ENCODE measurements around the gene OR4X2.

Gene OR4X2

GRCh38 chr11:48270621-48271020 is 25.7 kb downstream of the OR4X2 start:
- H3K27ac ChIP-seq (ENCODE audit: low read depth in 2 of 2, low read length in 2 of 2): no peak overlapping the region
- H3K4me3 ChIP-seq (ENCODE audit: low read length in 2 of 2): no peak overlapping the region
- no peaks in the 10 kb centered on the region for H3K4me1 ChIP-seq (ENCODE audit: control insufficient read depth in 2 of 2, insufficient read depth in 2 of 2, low read length in 2 of 2)

GRCh38 chr11:48272606-48273005 is 27.7 kb downstream of the OR4X2 start:
- Histone ChIP-seq H3K4me3 (ENCODE audit: low read length in 2 of 2) (no peak overlapping the region), H3K36me3 (ENCODE audit: control insufficient read depth in 2 of 2, insufficient read depth in 2 of 2, low read length in 2 of 2) (no peaks in the 10 kb centered on the region), H3K27ac (ENCODE audit: low read depth in 2 of 2, low read length in 2 of 2) (no peak overlapping the region), H3K4me1 (ENCODE audit: control insufficient read depth in 2 of 2, insufficient read depth in 2 of 2, low read length in 2 of 2) (no peaks in the 10 kb centered on the region), H3K9me3 (ENCODE audit: control insufficient read depth in 2 of 2, low read length in 2 of 2) (no peaks in the 10 kb centered on the region), H3K27me3 (ENCODE audit: control insufficient read depth in 2 of 2, insufficient read depth in 2 of 2, low read length in 2 of 2) (no peaks in the 10 kb centered on the region), H3K9ac (ENCODE audit: low read depth in 1 of 2, low read length in 2 of 2) (no peak overlapping the region)

More at GRCh38 chr11:48270621-48271020, 25.7 kb downstream of the OR4X2 start:
- H3K9ac ChIP-seq (ENCODE audit: low read depth in 1 of 2, low read length in 2 of 2): no peak overlapping the region
- H3K36me3 ChIP-seq (ENCODE audit: control insufficient read depth in 2 of 2, insufficient read depth in 2 of 2, low read length in 2 of 2): no peaks in the 10 kb centered on the region
- no peaks in the 10 kb centered on the region for H3K27me3 ChIP-seq (ENCODE audit: control insufficient read depth in 2 of 2, insufficient read depth in 2 of 2, low read length in 2 of 2)
- no peaks in the 10 kb centered on the region for H3K9me3 ChIP-seq (ENCODE audit: control insufficient read depth in 2 of 2, low read length in 2 of 2)
